HL-60 (cell line): Measurements from ENCODE around the gene CD160.

Experiments used
- DNase-seq, 2 experiments: peaks; one replicate each; pipeline ENCODE4 v3.0.0-alpha.2; 2010 to 2020; ENCODE audit warnings: low read depth in 1 of 2, low spot score in 1 of 2
- H3K27ac ChIP-seq: fragments of 250-450 bp; sonication (Bioruptor Pico); replicated peaks from 2 replicates; pipeline ENCODE4 v1.5.1; 2020; ENCODE audit warnings: mild to moderate bottlenecking, moderate library complexity
- H3K27me3 ChIP-seq: fragments of 250-450 bp; sonication (Bioruptor Pico); 2 replicates; pipeline ENCODE4 v1.5.1; 2021; ENCODE audit warnings: mild to moderate bottlenecking, moderate library complexity; ENCODE audit not compliant: insufficient read depth, poor library complexity, severe bottlenecking
- H3K4me3 ChIP-seq: replicated peaks from 2 replicates; pipeline ENCODE4 v1.5.1; 2011; ENCODE audit warnings: mild to moderate bottlenecking, control low read depth, low read length; ENCODE audit not compliant: insufficient read depth
- CTCF ChIP-seq: IDR thresholded peaks from one replicate; pipeline ENCODE4 v1.5.1; 2011; ENCODE audit warnings: low read length, control low read depth, inconsistent platforms; ENCODE audit not compliant: insufficient read depth
- GABPA ChIP-seq: IDR thresholded peaks from 2 replicates; pipeline ENCODE4 v1.6.1; 2012; ENCODE audit warnings: low read depth
- POLR2AphosphoS5 ChIP-seq: IDR thresholded peaks from 2 replicates; pipeline ENCODE4 v1.6.1; 2012; ENCODE audit warnings: low read depth
- REST ChIP-seq: IDR thresholded peaks from 2 replicates; pipeline ENCODE4 v1.6.1; 2012; ENCODE audit warnings: low read depth; ENCODE audit not compliant: insufficient replicate concordance
- SPI1 ChIP-seq: IDR thresholded peaks from 2 replicates; pipeline ENCODE4 v1.6.1; 2012; ENCODE audit warnings: low read depth, mild to moderate bottlenecking, borderline replicate concordance

The CD160 gene

GRCh38 chr1:145692785-145693443, 26.4 kb upstream of the CD160 start:
- Histone ChIP-seq H3K27ac (no peak overlapping the region), H3K4me3 (no peak overlapping the region), H3K27me3 (no peaks in the 10 kb centered on the region)
- TF ChIP-seq SPI1 (no peak), GABPA (no peak), CTCF (no peak), REST (no peak), POLR2AphosphoS5 (no peak)
- DNase-seq, result no peak

- TF ChIP-seq SPI1 (peak; percentile 82; the same call in 1 of the 2 replicates), CTCF (no peak), REST (no peak), POLR2AphosphoS5 (no peak), GABPA (no peak)
- Histone ChIP-seq H3K27ac (no peak overlapping the region), H3K27me3 (no peaks in the 10 kb centered on the region), H3K4me3 (no peak overlapping the region)
- no peak for DNase-seq
Measured at GRCh38 chr1:145695821-145696629, 23.3 kb upstream of the CD160 start.

- H3K27me3 ChIP-seq, result no peaks in the 10 kb centered on the region
- no peak for TF ChIP-seq CTCF
- TF ChIP-seq REST, result no peak
- no peak for TF ChIP-seq SPI1
- no peak for TF ChIP-seq POLR2AphosphoS5
- TF ChIP-seq GABPA, result no peak
- no peak overlapping the region for H3K4me3 ChIP-seq
- DNase-seq, result no peak
- H3K27ac ChIP-seq, result no peak overlapping the region
Measured at GRCh38 chr1:145696630-145696960, 22.7 kb upstream of the CD160 start.
